Sigmoid colon (tissue), 4 donors: ENCODE data around the gene LITAF.

Experiments used
- CTCF ChIP-seq, 4 experiments: fragments of 450-650 bp in 3 of 4; fragments of 200-600 bp in 1 of 4; IDR thresholded peaks; one replicate each; pipeline ENCODE4 v1.5.1; 2016 to 2019; ENCODE audit warnings: antibody characterized with exemption in 4 of 4, mild to moderate bottlenecking in 3 of 4, moderate library complexity in 2 of 4
- POLR2A ChIP-seq, 2 donors: fragments of 450-650 bp; IDR thresholded peaks; one replicate each; pipeline ENCODE4 v1.6.1; 2016; ENCODE audit warnings: antibody characterized with exemption in 2 of 2, mild to moderate bottlenecking in 2 of 2, moderate library complexity in 2 of 2
- POLR2AphosphoS5 ChIP-seq, 4 donors: sonication (generic); formaldehyde crosslinking; IDR thresholded peaks; one replicate each; pipeline ENCODE4 v1.6.1; 2017; ENCODE audit warnings: antibody characterized with exemption in 4 of 4

- peak in 3 of 4 donors; percentile 28 to 79 (median 76) for TF ChIP-seq POLR2AphosphoS5 (IDR thresholded peaks at IDR 0.05)
- TF ChIP-seq CTCF (IDR thresholded peaks at IDR 0.05): no peak
- TF ChIP-seq POLR2A (IDR thresholded peaks at IDR 0.05): no peak
These were observed at the start of gene LITAF for GRCh38 chr16:11586856-11587642.
